Right ventricle myocardium inferior (tissue), 1 donor: ENCODE measurements around the gene RAD51B. TPM values are rescaled to one million over a fixed set of nuclear protein-coding genes. Genes with fewer than 3 reads are reported as not detected.

Experiments used
- ATAC-seq: fragments of 200-7000 bp; cut with Tn5 transposase; one replicate; pipeline ENCODE4 v1.9.1; 2020; ENCODE audit warnings: mild to moderate bottlenecking, moderate library complexity
- DNase-seq: peaks from one replicate; pipeline ENCODE4 v3.0.0; 2021; ENCODE audit errors: missing footprints
- intact Hi-C: fragments of 100-400 bp; cut with DNase I; formaldehyde crosslinking; loops from one replicate; pipeline ENCODE4 v1.11.0; 2022
- total RNA-seq: library from RNA; stranded (reverse); fragmentation: NEBNext Ultra II Directional; extraction: Animal tissue kit (Norgen Biotek cat#: 25700); gene quantifications from one replicate; pipeline ENCODE4 v1.2.1, GENCODE V29; 2021
- donor health status: DM: no; HTN: yes; CAD: no; lungs with severe emphysema.

RAD51B gene
- total RNA-seq, 1 donor from 2014 or later: 4.1 TPM

DNA sequence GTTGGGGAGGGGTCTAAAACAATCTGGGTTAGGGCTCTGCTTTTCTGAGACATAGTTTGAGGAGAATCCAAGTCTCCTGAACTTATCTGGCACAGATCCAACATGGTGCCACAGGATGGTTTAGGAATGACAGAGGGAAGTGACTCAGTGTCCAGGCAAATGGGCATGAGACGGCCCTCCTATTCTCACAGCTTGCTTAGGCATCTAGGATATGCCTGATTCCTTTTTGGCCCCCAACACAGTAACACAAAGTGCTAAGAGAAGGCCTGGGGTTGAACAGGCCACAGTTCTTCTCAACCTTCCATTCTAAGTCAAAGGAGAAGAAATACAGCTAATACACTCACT is 855.6 kb downstream of the RAD51B start:
- DNase-seq: no peak

DNA sequence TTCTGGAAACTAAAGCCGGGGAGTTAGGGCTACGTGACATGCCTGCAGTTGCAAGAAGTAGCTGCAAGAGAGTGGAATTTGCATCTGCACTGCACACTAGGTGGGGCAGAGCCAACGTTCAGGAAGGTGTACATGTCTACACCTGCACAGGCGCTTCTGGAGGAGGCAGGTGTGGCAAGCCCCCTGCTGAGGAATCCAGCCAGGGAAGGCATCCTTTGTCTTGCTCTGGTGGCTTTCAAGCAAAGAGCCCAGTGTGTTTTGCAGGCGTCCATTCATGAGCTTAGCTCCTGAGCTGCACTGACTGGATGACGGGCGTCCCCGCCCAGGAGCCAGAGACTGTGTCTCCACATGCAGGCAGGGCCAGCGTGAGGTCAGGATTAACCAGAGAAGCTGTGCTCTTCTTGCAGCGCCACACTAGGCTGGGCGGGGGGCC is 856.9 kb downstream of the RAD51B start:
- ATAC-seq: no peak
- no peak for DNase-seq
- intact Hi-C loops: no loop called here

More for the DNA sequence above, 855.6 kb downstream of the RAD51B start:
- no peak for ATAC-seq
- intact Hi-C loops: no loop called here

DNA sequence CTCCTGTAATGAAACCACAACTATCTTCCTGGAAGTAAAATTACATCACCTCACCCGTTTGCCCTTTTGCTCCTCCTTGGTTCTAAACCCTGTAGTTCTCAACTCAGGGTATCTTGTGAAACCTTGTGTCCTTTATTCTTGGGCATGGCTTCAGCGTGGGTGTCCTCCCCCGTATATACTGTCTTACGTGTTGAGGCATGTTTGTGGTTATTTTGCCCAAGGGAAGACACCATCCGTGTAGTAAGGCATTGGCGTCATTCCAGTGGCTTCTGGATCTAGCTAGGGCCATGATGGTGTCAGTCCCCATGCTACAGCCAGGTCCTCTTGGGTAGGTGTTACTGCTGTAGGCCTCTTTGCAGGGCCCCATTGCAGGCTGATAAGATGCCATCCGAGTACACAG is 857.9 kb downstream of the RAD51B start:
- DNase-seq (no peak), ATAC-seq (no peak)
- intact Hi-C loops: no loop called here

DNA sequence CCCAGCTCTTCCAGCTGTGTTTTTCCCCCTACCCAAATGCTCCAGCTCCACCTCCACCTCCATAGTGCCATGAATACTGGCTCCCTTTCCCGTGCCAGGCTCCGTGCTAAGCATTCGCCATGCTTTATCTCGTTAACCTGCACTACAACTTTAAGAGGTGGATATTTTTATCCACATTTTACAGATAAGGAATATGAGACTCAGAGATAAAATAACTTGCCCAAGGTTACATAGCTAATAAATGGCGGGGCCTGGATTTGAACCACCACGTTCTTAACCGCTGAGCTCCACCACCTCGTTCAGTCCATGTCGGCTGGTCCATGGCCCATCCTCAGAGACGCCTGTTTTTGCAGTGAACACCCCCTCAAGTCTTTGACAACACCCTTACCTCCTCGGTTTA is 858.3 kb downstream of the RAD51B start:
- intact Hi-C loops: no loop called here
- DNase-seq (no peak), ATAC-seq (no peak)

DNA sequence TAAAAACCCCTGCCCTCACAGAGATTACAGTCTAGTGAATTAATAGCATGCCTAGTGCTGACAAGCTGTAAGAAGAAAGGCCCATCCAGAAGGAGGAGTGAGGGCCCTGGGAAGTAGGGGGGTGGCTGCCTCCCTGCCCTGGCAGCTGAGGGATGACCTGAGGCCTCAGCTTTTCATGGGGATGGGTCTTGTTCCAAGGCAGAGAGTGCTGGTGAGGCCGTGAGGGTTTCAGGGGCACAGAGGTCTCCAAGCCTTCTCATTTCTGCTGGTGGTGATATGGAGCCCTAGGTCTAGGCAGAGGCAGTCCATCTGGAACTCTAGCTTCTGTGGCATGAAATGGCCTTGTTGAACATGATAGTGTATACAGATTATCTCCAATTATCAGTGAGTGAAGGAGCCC is 858.9 kb downstream of the RAD51B start:
- intact Hi-C loops: no loop called here
- DNase-seq (no peak), ATAC-seq (no peak)

DNA sequence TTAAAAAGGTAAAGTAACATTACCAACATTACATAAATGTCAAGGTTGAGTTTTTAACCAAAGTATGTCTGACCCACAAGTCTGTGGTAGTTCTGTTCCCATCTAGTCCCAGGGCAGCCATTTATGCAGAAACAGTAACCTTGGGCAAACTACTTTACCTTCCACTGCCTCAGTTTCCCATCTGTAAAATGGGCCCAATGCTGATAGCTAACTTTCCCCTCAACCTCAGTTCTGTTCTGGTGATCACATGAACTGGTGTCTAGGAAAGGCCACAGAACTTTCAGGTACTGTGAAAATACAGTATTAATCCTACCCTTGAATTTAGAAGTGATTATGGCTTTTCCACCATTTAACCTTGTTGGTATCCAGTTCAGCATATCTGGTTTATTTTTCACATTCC is 859.7 kb downstream of the RAD51B start:
- DNase-seq (no peak), ATAC-seq (no peak)
- intact Hi-C loops: no loop called here

DNA sequence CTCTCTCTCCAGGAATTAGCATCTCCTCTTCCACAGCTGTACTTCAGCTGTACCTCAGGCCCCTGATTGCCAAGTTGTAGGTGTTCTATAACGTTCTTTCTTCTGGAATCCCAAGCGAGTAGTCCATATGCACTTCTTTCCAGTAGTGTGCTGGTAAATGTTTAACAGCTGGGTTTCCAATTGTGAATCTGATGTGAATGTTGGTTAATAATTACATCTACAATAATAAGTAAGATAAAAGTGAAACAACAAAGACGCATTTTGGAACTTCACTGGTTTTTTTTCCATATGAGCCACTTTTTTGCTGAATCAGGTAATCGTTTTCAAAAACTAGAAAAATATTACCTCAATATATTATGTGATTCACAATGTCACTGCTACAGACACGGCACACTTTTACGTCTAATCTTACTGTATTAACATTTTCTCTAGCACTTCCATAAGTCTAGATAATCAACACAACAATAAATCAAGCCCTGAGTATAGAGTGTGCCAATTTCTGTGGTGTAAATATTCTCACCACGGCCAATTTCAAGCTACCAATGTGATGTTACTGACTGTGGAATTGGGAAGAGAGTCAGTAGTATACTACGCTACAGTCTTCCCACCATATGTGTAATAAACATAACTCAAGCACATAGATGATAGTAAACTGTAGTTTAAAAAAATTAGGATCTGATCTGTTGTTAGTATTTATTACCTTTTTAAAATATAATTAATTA is 860.3 kb downstream of the RAD51B start:
- ATAC-seq (no peak), DNase-seq (no peak)
- intact Hi-C loops: loop anchor here (5.0 kb wide), 2 partner anchors 47 to 738 kb away; no protein-coding TSS in a partner anchor

DNA sequence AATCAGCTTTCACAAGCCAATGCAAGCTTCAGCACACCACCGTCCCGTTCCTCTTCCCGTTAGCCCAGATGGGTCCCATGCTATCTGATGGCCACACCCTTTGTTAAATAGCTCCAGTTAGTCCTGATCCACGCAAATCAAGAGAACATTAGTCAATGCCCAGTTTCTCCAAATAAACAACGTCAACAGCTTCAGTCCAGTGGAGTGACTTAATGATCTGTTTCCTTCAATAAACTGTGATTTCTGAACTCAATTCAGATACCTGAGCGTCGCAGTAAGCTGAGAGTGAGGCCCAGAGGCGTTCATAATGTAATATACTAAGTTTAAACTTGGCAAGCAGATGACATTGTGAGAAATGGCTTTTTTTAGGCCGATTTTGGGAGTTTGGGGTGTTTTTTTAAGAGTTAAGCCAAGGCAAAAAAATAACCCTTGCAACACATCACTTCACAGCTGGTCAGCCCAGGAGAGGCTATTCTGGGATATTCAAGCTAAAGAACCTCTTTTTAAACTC is 861.0 kb downstream of the RAD51B start:
- intact Hi-C loops: loop anchor here (5.0 kb wide), 2 partner anchors 47 to 738 kb away; no protein-coding TSS in a partner anchor
- no peak for DNase-seq
- peak; percentile 65 for ATAC-seq

DNA sequence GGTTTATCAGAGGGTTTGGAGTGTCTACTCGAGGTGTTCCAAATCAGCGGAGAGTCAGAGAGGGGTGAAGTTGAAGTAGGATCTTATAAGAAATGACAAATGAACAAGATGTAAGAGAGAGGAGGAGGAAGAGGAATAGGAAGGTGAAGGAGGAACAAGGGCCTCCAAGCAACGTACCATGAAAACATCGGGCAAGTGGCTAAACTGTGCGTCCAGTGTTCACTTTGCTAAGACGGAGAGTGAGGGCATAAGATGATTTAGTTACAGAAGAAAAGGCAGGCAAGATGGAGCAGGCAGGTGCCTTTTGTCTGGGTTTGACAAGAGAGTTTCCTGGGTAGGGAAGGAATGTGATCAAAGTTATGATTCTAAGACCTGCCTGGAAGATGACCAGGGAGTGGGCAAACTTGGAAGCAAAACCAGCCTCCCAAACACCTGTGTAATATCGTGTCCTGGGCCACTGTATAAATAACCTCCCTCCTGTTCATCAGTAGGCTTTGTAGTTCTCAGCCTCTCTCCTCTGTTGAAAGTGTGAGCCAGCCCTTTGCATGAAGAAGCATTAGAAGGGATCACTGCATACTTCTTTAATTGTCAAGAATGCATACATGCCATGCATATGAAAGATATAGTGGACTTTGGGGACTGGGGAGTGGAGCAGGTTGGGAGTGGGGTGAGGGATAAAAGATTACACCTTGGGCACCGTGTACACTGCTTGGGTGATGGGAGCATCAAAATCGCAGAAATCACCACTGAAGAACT is 861.9 kb downstream of the RAD51B start:
- intact Hi-C loops: loop anchor here (2.0 to 5.0 kb wide), 3 partner anchors 46 to 739 kb away; no protein-coding TSS in a partner anchor
- no peak for DNase-seq
- no peak for ATAC-seq

DNA sequence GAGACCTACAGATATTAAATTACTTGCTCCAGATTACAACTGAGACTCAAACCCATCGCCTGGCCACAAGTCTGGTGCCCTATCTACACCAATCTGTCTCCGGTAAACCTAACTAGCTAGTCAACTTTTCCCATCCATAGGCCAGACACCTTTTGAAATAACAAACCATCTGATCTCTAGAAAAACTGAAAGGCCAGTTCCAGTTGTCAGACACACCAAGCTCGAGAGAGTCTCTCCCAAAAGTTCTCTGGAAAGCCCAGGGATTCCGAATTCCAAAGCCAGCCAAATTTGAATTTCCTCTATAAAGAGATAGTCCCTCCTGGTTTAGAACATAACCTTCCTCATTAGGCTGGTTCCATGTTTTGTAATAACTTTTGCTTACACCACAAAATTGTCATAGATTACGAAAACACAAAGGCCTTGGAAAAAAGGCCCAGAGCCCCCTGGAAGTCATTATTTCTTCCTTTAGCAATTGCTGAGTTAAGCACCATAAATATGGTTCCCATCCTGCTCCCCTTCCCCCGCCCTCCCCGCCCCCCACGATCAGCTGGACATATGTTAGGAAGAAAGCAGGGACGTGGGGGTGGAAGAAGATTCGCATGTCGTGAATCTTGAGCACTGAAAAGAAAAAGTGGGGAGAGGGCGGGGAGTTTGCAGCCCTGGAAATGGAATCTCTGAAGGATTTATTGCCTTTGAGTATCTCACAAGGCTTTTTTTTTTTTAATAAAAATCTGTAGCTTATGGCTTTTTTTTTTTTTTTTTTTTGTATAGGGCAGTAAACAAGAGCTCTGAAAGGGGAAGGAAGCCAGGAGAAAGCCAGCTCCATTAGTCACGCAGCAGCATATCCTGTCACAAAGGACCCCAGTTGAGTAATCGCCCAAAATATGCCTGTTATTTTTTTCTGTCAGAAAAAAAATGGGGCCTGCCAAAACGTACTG is 862.9 kb downstream of the RAD51B start:
- intact Hi-C loops: loop anchor here (2.0 to 5.0 kb wide), 3 partner anchors 45 to 740 kb away; no protein-coding TSS in a partner anchor
- ATAC-seq (peak; percentile 77), DNase-seq (no peak)

DNA sequence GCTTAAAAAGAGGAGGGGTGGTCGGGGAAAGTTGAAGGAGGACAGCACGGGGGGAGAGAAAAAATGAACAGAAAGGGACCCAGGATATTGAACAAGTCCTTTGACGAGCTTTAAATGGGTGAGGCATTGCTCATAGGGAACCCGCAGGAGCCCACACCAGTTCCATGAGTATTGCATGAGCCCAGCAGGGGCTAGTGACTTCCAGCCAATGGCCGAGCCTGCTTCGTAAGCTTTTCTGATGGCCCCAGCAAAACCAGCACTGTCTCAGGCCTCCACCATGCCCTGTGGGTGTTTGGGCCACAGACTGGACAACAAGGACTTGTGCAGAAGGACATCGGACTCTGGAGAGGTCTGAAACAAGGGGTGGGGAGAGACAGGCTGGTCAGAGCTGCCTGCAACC is 863.7 kb downstream of the RAD51B start:
- DNase-seq (no peak), ATAC-seq (no peak)
- intact Hi-C loops: loop anchor here (2.0 to 5.0 kb wide), 3 partner anchors 44 to 741 kb away; no protein-coding TSS in a partner anchor

DNA sequence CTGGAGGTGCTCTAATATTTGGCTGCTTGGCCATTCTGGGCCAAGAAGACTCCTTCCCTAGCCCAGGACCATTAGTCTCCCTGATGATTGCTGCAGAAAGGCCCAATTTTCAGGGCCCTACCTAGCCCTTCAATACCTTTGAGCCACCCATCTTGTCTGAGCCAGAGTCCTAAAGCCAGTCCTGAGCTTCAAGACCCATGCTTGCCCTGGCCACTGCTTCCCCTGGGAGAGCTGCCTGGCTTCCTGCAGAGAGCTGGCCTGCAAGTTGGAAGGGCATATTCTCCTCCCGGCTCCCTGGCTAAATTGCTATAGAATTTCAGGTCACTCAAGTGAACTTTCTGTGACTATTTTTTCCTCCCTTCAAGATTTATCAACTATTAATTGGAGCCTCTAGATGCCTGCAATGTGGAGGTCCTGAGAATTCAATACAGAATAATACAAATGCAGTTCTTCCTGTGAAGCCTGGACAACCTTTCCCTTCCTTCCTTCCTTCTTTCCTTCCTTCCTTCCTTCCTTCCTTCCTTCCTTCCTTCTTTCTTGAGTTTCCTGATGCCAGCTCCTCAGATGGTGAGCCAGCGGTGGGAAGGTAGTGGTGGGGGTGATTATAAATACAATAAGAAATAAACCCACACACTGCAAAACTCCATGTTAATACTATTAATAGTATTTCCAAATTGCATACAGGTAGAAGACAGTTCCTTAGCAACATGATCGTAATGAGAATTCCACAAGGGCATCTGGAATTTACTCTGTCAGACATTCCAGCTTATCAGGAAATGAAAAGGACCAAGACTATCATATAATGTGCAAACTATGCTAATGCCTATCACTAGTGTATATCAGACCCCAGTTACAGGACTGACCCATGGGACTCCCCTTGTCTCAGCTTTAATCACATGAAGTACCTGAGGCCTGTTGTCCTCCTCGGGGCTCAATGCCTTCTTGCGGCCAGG is 865.2 kb downstream of the RAD51B start:
- no peak for DNase-seq
- no peak for ATAC-seq
- intact Hi-C loops: loop anchor here (5.0 kb wide), 2 partner anchors 43 to 742 kb away; no protein-coding TSS in a partner anchor

DNA sequence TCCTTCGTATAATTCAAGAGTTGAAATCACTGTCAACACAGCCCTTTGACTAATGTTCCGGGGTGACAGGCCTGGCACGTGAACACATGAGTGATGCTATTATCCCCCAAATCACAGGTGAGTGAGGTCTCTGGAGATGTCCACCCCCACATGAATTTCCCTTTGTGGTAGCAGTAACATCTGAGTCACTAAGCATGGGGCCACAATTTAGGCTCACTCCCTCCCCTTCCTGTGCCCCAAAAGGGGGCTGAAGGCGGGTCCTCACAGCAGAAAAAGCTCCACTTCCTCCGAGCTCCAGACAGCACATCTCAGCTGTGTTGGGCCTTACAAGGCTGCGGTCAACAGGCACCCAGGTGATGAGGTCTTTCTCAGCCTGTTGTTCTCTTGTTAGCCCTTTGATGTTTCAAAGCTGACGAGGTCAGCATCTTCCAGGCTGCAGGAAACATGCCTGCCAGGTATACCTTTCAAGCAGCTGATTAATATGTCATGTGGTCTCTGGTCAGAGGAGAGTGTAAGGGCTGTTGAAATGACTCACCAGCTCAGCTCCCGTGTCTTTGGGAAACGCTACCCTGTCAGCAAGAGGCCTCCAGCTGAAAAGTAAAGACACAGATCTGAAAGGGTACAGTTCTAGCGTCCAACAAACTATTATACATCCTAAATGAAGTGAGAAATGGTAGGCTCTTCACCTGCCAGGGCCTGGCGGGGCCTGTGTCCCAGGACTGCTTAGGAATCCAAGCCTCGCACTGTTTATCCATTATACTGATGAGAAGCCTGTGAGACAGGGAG is 866.0 kb downstream of the RAD51B start:
- DNase-seq: no peak
- intact Hi-C loops: no loop called here
- ATAC-seq: no peak

DNA sequence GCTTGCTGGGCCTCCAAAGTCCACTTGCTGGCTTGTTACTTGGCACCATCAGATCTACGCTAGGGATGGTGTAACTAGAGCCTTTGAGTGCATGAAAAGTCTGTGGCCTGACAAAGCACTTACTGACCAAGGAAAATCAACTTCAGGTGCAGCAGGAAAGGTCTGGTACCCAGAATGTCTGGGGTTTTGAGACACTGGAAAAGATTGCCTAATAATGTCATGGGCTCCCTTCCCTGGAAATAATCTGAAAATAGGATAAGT is 866.6 kb downstream of the RAD51B start:
- intact Hi-C loops: no loop called here
- ATAC-seq (no peak), DNase-seq (no peak)

DNA sequence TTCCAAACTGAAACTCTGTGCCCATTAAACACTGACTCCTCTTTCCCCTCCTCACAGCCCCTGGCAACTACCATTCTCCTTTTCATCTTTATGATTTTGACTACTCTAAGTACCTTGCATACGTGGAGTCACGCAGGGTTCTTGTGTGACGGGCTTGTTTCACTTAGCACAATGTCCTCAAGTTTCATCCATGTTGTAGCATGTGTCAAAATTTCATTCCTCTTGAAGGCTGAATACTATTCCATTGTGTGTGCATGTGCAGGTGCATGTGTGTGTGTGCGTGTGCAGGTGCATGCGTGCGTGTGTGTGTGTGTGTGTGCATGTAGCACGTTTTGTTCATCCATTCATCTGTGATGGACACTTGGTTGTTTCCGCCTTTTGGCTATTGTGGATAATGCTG is 867.1 kb downstream of the RAD51B start:
- ATAC-seq (no peak), DNase-seq (no peak)
- intact Hi-C loops: no loop called here

DNA sequence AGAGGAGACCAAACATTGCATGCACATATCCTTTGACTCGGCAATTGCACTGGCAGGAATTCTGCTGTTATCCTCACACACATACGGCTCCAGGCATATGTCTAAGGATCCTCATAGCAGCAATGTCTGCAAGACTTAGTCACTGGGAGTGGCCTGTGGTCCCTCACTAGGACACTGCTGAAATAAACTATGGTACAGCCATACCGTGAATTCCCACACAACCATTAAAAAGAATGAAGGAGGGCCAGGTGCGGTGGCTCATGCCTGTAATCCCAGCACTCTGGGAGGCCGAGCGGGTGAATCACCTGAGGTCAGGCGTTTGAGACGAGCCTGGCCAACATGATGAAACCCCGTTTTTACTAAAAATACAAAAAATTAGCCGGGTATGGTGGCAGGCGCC is 868.2 kb downstream of the RAD51B start:
- ATAC-seq (no peak), DNase-seq (no peak)
- intact Hi-C loops: no loop called here

DNA sequence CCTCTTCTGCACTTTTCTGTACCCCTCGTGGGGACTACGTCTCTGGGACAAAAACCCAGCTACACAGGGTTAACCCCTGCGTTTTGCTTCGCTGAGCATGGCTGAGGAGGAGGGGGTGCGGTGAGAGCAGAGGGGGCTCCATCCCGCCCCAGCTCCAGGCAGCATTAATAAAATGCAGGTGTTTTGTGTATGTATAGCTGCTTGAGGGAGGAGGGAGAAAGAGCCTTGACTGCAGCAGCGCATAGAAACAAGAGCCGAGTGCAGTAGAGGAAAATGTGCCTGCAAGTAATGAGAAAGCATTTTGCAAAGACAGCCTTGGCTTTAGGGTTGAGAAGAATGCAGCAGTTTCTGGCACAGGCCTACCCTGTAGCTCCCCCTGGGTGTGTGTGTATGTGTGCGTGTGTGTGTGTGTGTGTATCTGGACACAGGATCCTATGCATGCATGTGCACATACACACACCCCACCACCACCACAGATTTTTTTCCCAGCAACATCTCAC is 869.3 kb downstream of the RAD51B start:
- intact Hi-C loops: no loop called here
- no peak for DNase-seq
- no peak for ATAC-seq
